ENCODE results near the gene SLC30A4.
"Not testable (repeated sequence)": the region's sequence is repeated elsewhere in the genome, so short reads cannot be mapped to it uniquely, and the experiment has no call there.

Gene SLC30A4

GRCh38 chr15:45532892-45533291, 10.3 kb upstream of the SLC30A4 start:
- not testable (repeated sequence) for H3K27me3 Mint-ChIP-seq, H3K4me3 Mint-ChIP-seq, H3K4me1 Mint-ChIP-seq, H3K27ac Mint-ChIP-seq, H3K36me3 Mint-ChIP-seq, H3K9me3 Mint-ChIP-seq

- H3K9me3 Mint-ChIP-seq, result no peaks in the 10 kb centered on the region
- no peaks in the 10 kb centered on the region for H3K36me3 Mint-ChIP-seq
- H3K27ac Mint-ChIP-seq, result no peak overlapping the region
- no peak overlapping the region for H3K4me3 Mint-ChIP-seq
- H3K27me3 Mint-ChIP-seq, result no peaks in the 10 kb centered on the region
- no peaks in the 10 kb centered on the region for H3K4me1 Mint-ChIP-seq
Measured at GRCh38 chr15:45529613-45530012, 7.1 kb upstream of the SLC30A4 start.

- H3K36me3 Mint-ChIP-seq, result no peaks in the 10 kb centered on the region
- no peaks in the 10 kb centered on the region for H3K27me3 Mint-ChIP-seq
- no peak overlapping the region for H3K4me3 Mint-ChIP-seq
- no peaks in the 10 kb centered on the region for H3K9me3 Mint-ChIP-seq
- H3K27ac Mint-ChIP-seq, result no peak overlapping the region
- H3K4me1 Mint-ChIP-seq, result peaks cover 6% of the 10 kb centered on the region
Measured at GRCh38 chr15:45527086-45527485, 4.5 kb upstream of the SLC30A4 start.

- Mint-ChIP-seq H3K27me3 (no peaks in the 10 kb centered on the region), H3K4me3 (peak overlapping the region; percentile 89), H3K27ac (peak overlapping the region; percentile 73), H3K9me3 (no peaks in the 10 kb centered on the region), H3K4me1 (peaks cover 34% of the 10 kb centered on the region), H3K36me3 (no peaks in the 10 kb centered on the region)
Measured at GRCh38 chr15:45523166-45523460, 558 bp upstream of the SLC30A4 start.

- Mint-ChIP-seq H3K27ac (peak overlapping the region; percentile 47), H3K4me1 (peaks cover 34% of the 10 kb centered on the region), H3K4me3 (peak overlapping the region; percentile 87), H3K27me3 (no peaks in the 10 kb centered on the region), H3K9me3 (no peaks in the 10 kb centered on the region), H3K36me3 (peaks cover 4% of the 10 kb centered on the region)
Measured at GRCh38 chr15:45521596-45522327, 793 bp downstream of the SLC30A4 start.

- no peaks in the 10 kb centered on the region for H3K4me1 Mint-ChIP-seq
- H3K9me3 Mint-ChIP-seq, result no peaks in the 10 kb centered on the region
- peaks cover 10% of the 10 kb centered on the region for H3K36me3 Mint-ChIP-seq
- H3K27ac Mint-ChIP-seq, result no peak overlapping the region
- H3K27me3 Mint-ChIP-seq, result no peaks in the 10 kb centered on the region
- no peak overlapping the region for H3K4me3 Mint-ChIP-seq
Measured at GRCh38 chr15:45510758-45511280, 11.7 kb downstream of the SLC30A4 start.

GRCh38 chr15:45507143-45507542, 15.4 kb downstream of the SLC30A4 start:
- H3K27ac Mint-ChIP-seq, H3K27me3 Mint-ChIP-seq, H3K9me3 Mint-ChIP-seq, H3K4me3 Mint-ChIP-seq, H3K4me1 Mint-ChIP-seq: not testable (repeated sequence)
- peaks cover 11% of the 10 kb centered on the region for H3K36me3 Mint-ChIP-seq

GRCh38 chr15:45499426-45499825, 23.1 kb downstream of the SLC30A4 start:
- Mint-ChIP-seq H3K27ac (no peak overlapping the region), H3K36me3 (no peaks in the 10 kb centered on the region), H3K9me3 (no peaks in the 10 kb centered on the region), H3K27me3 (no peaks in the 10 kb centered on the region), H3K4me3 (no peak overlapping the region), H3K4me1 (no peaks in the 10 kb centered on the region)

- Mint-ChIP-seq H3K27ac (no peak overlapping the region), H3K9me3 (no peaks in the 10 kb centered on the region), H3K27me3 (no peaks in the 10 kb centered on the region), H3K4me3 (no peak overlapping the region), H3K4me1 (no peaks in the 10 kb centered on the region), H3K36me3 (no peaks in the 10 kb centered on the region)
Measured at GRCh38 chr15:45498701-45499100, 23.9 kb downstream of the SLC30A4 start.

GRCh38 chr15:45497261-45497660, 25.3 kb downstream of the SLC30A4 start:
- no peaks in the 10 kb centered on the region for H3K9me3 Mint-ChIP-seq
- H3K36me3 Mint-ChIP-seq, result no peaks in the 10 kb centered on the region
- H3K4me3 Mint-ChIP-seq, result no peak overlapping the region
- H3K27me3 Mint-ChIP-seq, result no peaks in the 10 kb centered on the region
- no peak overlapping the region for H3K27ac Mint-ChIP-seq
- H3K4me1 Mint-ChIP-seq, result no peaks in the 10 kb centered on the region

GRCh38 chr15:45496658-45497057, 25.9 kb downstream of the SLC30A4 start:
- Mint-ChIP-seq H3K27ac (no peak overlapping the region), H3K4me1 (no peaks in the 10 kb centered on the region), H3K9me3 (no peaks in the 10 kb centered on the region), H3K27me3 (no peaks in the 10 kb centered on the region), H3K36me3 (no peaks in the 10 kb centered on the region), H3K4me3 (no peak overlapping the region)

GRCh38 chr15:45495588-45495987, 27.0 kb downstream of the SLC30A4 start:
- H3K4me3 Mint-ChIP-seq, result no peak overlapping the region
- no peaks in the 10 kb centered on the region for H3K27me3 Mint-ChIP-seq
- no peak overlapping the region for H3K27ac Mint-ChIP-seq
- H3K36me3 Mint-ChIP-seq, result no peaks in the 10 kb centered on the region
- H3K4me1 Mint-ChIP-seq, result no peaks in the 10 kb centered on the region
- H3K9me3 Mint-ChIP-seq, result no peaks in the 10 kb centered on the region

- Mint-ChIP-seq H3K27me3 (no peaks in the 10 kb centered on the region), H3K4me1 (no peaks in the 10 kb centered on the region), H3K27ac (no peak overlapping the region), H3K4me3 (no peak overlapping the region), H3K9me3 (no peaks in the 10 kb centered on the region), H3K36me3 (peaks cover 2% of the 10 kb centered on the region)
Measured at GRCh38 chr15:45489690-45490238, 32.8 kb downstream of the SLC30A4 start.

GRCh38 chr15:45486317-45486716, 36.2 kb downstream of the SLC30A4 start:
- H3K27me3 Mint-ChIP-seq, result no peaks in the 10 kb centered on the region
- peaks cover 2% of the 10 kb centered on the region for H3K36me3 Mint-ChIP-seq
- H3K27ac Mint-ChIP-seq, result no peak overlapping the region
- H3K9me3 Mint-ChIP-seq, result no peaks in the 10 kb centered on the region
- no peak overlapping the region for H3K4me3 Mint-ChIP-seq
- H3K4me1 Mint-ChIP-seq, result no peaks in the 10 kb centered on the region

GRCh38 chr15:45481135-45481534, 41.4 kb downstream of the SLC30A4 start:
- no peaks in the 10 kb centered on the region for H3K4me1 Mint-ChIP-seq
- H3K27me3 Mint-ChIP-seq, result no peaks in the 10 kb centered on the region
- no peaks in the 10 kb centered on the region for H3K36me3 Mint-ChIP-seq
- H3K27ac Mint-ChIP-seq, result no peak overlapping the region
- no peak overlapping the region for H3K4me3 Mint-ChIP-seq
- no peaks in the 10 kb centered on the region for H3K9me3 Mint-ChIP-seq

- no peaks in the 10 kb centered on the region for H3K36me3 Mint-ChIP-seq
- H3K4me3 Mint-ChIP-seq, result no peak overlapping the region
- no peak overlapping the region for H3K27ac Mint-ChIP-seq
- H3K9me3 Mint-ChIP-seq, result no peaks in the 10 kb centered on the region
- no peaks in the 10 kb centered on the region for H3K4me1 Mint-ChIP-seq
- peaks cover 7% of the 10 kb centered on the region for H3K27me3 Mint-ChIP-seq
Measured at GRCh38 chr15:45476410-45476809, 46.1 kb downstream of the SLC30A4 start.

GRCh38 chr15:45474799-45475198, 47.8 kb downstream of the SLC30A4 start:
- Mint-ChIP-seq H3K27ac (no peak overlapping the region), H3K9me3 (no peaks in the 10 kb centered on the region), H3K27me3 (peaks cover 10% of the 10 kb centered on the region), H3K4me3 (no peak overlapping the region), H3K36me3 (no peaks in the 10 kb centered on the region), H3K4me1 (no peaks in the 10 kb centered on the region)

Data from activated naive CD4-positive, alpha-beta T cell treated with anti-CD3 and anti-CD28 coated beads, Interleukin-2, amount 50 U/mL, for 24 hours (primary cell).